Osteoblast (primary cell): ENCODE results near the gene FAM151A. TPM values are rescaled to one million over a fixed set of nuclear protein-coding genes. Genes with fewer than 3 reads are reported as not detected.

Experiments used
- DNase-seq: peaks from one replicate; pipeline ENCODE4 v3.0.0; 2011; ENCODE audit warnings: low spot score, mixed read lengths; ENCODE audit not compliant: insufficient read length; ENCODE audit errors: missing footprints
- H2AFZ ChIP-seq: 2 replicates; pipeline ENCODE4 v1.6.0; 2011; ENCODE audit warnings: mild to moderate bottlenecking, low read length
- H3K27ac ChIP-seq: 2 replicates; pipeline ENCODE4 v1.5.1; 2011; ENCODE audit warnings: mild to moderate bottlenecking, low read depth, low read length, moderate library complexity
- H3K27me3 ChIP-seq: 2 replicates; pipeline ENCODE4 v1.6.0; 2012; ENCODE audit warnings: mild to moderate bottlenecking, control low read depth, inconsistent platforms, low read length, moderate library complexity; ENCODE audit not compliant: insufficient read depth
- H3K36me3 ChIP-seq: 2 replicates; pipeline ENCODE4 v1.5.1; 2011; ENCODE audit warnings: mild to moderate bottlenecking, low read length, control low read depth, moderate library complexity; ENCODE audit not compliant: insufficient read depth
- H3K4me1 ChIP-seq: 2 replicates; pipeline ENCODE4 v1.5.1; 2011; ENCODE audit warnings: mild to moderate bottlenecking, low read length, control low read depth, moderate library complexity; ENCODE audit not compliant: insufficient read depth
- H3K4me2 ChIP-seq: 2 replicates; pipeline ENCODE4 v1.6.0; 2011; ENCODE audit warnings: mild to moderate bottlenecking, low read length; ENCODE audit not compliant: insufficient read depth
- H3K4me3 ChIP-seq: fragments of 200-600 bp; sonication (generic); 3 replicates; pipeline ENCODE4 v1.5.1; 2012; ENCODE audit warnings: mild to moderate bottlenecking, low read length, inconsistent platforms; ENCODE audit not compliant: insufficient read depth
- H3K79me2 ChIP-seq: 2 replicates; pipeline ENCODE4 v1.6.0; 2012; ENCODE audit warnings: mild to moderate bottlenecking, low read length, control low read depth, inconsistent platforms; ENCODE audit not compliant: insufficient read depth
- H3K9me3 ChIP-seq: 2 replicates; pipeline ENCODE4 v1.5.1; 2011; ENCODE audit warnings: low read depth, low read length, control low read depth
- H4K20me1 ChIP-seq: 2 replicates; pipeline ENCODE4 v1.6.0; 2012; ENCODE audit warnings: mild to moderate bottlenecking, low read length, control low read depth; ENCODE audit not compliant: insufficient read depth
- CTCF ChIP-seq: IDR thresholded peaks from 2 replicates; pipeline ENCODE4 v1.5.1; 2011; ENCODE audit warnings: mild to moderate bottlenecking, low read depth, low read length, moderate library complexity; ENCODE audit errors: extremely low read depth
- total RNA-seq: library from RNA; depleted of rRNA; stranded (reverse); fragments of >200 nt; gene quantifications from 2 replicates; pipeline ENCODE4 v1.2.3, GENCODE V29; 2012

Gene FAM151A
- total RNA-seq, 1 donor, result not detected

DNA sequence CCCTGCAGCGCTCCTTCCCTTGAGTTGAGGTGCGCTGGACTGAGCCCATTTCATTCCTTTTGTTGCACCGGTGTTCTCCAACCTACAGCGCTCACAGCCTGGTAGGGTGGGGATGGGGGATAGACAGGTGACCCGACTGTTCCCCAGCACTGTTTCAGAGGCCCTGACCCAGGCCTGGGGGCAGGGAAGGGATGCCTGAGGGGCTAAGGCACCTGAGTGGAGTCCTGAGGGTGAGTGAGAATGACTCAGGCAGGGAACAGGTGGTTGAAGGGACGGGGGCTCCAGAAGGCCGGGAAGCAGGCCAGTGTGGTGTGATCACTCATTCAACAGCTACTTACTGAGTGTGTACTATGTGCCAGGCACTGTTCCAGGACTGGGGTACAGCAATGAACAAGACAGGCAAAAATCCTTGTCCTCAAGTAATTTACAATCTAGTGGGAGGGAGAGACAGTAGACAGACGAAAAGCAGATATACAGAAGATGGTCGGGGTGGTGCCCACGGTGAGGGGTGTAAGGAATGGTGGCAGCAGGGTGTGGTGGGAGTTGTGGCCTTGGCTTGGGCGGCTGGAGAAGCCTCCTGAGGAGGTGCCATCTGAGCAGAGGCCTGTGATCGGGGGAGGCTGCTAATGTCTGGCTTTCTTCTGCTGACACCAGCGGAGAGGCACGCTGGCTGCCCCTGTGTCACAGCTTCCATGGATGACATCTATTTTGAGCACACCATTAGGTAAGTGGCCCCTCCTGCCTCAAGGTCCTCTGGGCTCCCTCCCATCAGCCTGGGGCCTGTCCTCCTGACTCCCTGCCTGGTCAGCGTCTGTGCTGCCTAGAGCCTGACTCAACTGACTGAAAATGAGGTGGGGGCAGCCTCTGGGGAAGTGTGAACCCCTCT lies 37.9 kb downstream of the FAM151A start:
- no peak overlapping the region for H3K27ac ChIP-seq
- no peak for TF ChIP-seq CTCF
- H3K4me1 ChIP-seq, result peaks cover 4% of the 10 kb centered on the region

DNA sequence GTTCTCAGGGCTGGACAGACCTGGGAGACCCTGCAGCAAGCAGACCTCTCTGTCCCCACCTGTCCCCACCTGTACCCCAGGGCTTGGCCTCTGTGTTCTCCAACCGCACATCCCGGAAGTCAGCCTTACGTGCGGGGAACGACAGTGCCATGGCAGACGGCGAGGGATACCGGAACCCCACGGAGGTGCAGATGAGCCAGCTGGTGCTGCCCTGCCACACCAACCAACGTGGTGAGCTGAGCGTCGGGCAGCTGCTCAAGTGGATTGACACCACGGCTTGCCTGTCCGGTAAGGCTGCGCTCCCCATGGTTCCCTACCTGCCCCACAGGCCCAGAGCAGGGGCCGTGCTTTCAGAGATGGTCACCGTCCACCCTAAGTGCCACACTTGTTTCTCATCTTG lies 38.8 kb downstream of the FAM151A start:
- Histone ChIP-seq H3K79me2 (no peaks in the 10 kb centered on the region), H2AFZ (no peak overlapping the region), H3K9me3 (no peaks in the 10 kb centered on the region), H3K4me2 (no peak overlapping the region), H3K4me1 (peaks cover 4% of the 10 kb centered on the region), H3K36me3 (no peaks in the 10 kb centered on the region), H3K4me3 (no peak overlapping the region), H3K27me3 (no peaks in the 10 kb centered on the region), H3K27ac (no peak overlapping the region), H4K20me1 (no peaks in the 10 kb centered on the region)
- peak; percentile 17 for DNase-seq
- TF ChIP-seq CTCF, result no peak

More for the DNA sequence above, 37.9 kb downstream of the FAM151A start:
- Histone ChIP-seq H3K79me2 (no peaks in the 10 kb centered on the region), H3K4me2 (no peak overlapping the region), H3K9me3 (no peaks in the 10 kb centered on the region), H3K4me3 (no peak overlapping the region), H4K20me1 (no peaks in the 10 kb centered on the region), H3K27me3 (no peaks in the 10 kb centered on the region), H2AFZ (no peak overlapping the region), H3K36me3 (no peaks in the 10 kb centered on the region)
- DNase-seq, result peak; percentile 76

DNA sequence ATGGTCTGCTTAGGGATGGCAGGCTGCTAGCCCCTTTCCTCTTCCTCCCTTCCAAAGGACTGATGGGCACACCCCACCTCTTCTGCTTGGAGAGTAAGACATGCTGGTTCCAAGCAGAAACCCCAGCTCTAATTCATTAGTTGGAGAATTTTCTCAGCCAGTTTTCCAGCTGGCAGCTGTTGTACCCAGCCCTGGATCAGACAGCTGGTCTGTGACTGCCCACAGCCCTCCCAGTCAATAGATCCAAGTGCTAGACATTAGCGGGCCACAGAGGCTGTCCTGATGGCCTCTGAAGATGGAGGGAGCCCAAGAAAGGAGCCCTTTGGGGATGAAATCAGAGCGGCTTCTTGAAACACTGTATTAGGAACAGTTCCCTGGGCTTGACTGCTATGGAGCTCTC lies 39.5 kb downstream of the FAM151A start:
- no peak overlapping the region for H3K4me2 ChIP-seq
- no peak for TF ChIP-seq CTCF
- no peak overlapping the region for H3K4me3 ChIP-seq
- H3K27me3 ChIP-seq, result no peaks in the 10 kb centered on the region
- no peaks in the 10 kb centered on the region for H3K36me3 ChIP-seq
- H2AFZ ChIP-seq, result no peak overlapping the region
- peak; percentile 3 for DNase-seq
- no peak overlapping the region for H3K27ac ChIP-seq
- no peaks in the 10 kb centered on the region for H4K20me1 ChIP-seq
- no peaks in the 10 kb centered on the region for H3K9me3 ChIP-seq
- peaks cover 4% of the 10 kb centered on the region for H3K4me1 ChIP-seq
- no peaks in the 10 kb centered on the region for H3K79me2 ChIP-seq

DNA sequence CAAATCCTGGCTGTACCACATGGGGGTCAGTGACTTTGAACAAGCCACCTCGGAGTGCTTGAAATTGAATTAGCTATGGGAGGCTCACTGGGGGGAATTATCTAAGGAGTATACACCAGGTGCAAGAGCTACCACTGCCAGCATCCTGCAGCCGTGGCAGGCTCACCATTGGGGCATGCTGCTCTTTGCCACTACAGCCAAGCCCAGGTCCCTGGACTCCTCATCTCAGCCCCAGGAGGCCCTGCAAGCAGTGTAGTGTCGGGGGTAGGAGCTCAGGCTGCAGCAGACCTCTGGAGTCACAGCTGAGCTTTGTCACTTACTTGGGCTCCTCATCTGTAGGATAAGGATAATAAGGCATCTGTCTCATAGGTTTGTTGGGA lies 40.0 kb downstream of the FAM151A start:
- Histone ChIP-seq H3K4me2 (no peak overlapping the region), H3K4me1 (peaks cover 4% of the 10 kb centered on the region), H3K79me2 (no peaks in the 10 kb centered on the region), H3K4me3 (no peak overlapping the region), H3K27me3 (no peaks in the 10 kb centered on the region), H3K9me3 (no peaks in the 10 kb centered on the region), H2AFZ (no peak overlapping the region), H3K27ac (no peak overlapping the region), H3K36me3 (no peaks in the 10 kb centered on the region), H4K20me1 (no peaks in the 10 kb centered on the region)
- no peak for TF ChIP-seq CTCF
- peak; percentile 81 for DNase-seq
